ENCODE data around the gene MRPL30.

DNA sequence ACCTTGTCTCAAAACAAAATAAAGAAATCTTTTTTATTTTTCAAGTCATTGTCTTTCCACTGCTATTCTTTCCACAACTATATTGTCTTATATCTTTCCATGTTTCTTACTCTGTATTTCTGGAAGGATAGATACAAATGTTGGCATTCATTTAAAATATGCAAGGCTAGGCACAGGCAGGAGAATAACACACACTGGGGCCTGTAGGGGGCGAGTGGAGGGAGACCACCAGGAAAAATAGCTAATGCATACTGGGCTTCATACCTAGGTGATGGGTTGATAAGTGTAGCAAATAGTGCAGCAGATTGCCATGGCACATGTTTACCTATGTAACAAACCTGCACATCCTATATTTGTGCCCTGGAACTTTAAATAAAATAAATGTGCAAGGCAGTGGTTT, 9.6 kb downstream of the MRPL30 start:
- TF ChIP-seq, protein P1, sequence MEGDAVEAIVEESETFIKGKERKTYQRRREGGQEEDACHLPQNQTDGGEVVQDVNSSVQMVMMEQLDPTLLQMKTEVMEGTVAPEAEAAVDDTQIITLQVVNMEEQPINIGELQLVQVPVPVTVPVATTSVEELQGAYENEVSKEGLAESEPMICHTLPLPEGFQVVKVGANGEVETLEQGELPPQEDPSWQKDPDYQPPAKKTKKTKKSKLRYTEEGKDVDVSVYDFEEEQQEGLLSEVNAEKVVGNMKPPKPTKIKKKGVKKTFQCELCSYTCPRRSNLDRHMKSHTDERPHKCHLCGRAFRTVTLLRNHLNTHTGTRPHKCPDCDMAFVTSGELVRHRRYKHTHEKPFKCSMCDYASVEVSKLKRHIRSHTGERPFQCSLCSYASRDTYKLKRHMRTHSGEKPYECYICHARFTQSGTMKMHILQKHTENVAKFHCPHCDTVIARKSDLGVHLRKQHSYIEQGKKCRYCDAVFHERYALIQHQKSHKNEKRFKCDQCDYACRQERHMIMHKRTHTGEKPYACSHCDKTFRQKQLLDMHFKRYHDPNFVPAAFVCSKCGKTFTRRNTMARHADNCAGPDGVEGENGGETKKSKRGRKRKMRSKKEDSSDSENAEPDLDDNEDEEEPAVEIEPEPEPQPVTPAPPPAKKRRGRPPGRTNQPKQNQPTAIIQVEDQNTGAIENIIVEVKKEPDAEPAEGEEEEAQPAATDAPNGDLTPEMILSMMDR (conservative IDR thresholded peaks at IDR 0.05; ENCODE audit: low read length): peak; percentile 41
- no peak for TF ChIP-seq EZH2phosphoT487 (IDR thresholded peaks at IDR 0.05; ENCODE audit: borderline replicate concordance, low read depth, low read length)

Measured in OCI-LY7 (cell line).